GM18499 (cell line): Measurements from ENCODE around the gene TROAP.
A peak's percentile ranks its signal among the peaks of the same experiment; 100 is the strongest.
"Not testable (repeated sequence)": the region's sequence is repeated elsewhere in the genome, so short reads cannot be mapped to it uniquely, and the experiment has no call there.

Experiments used
- ATAC-seq: cut with Tn5 transposase; IDR thresholded peaks from one replicate; pipeline ENCODE4 v1.9.1; 2021; ENCODE audit warnings: moderate number of reproducible peaks; ENCODE audit not compliant: insufficient read depth, unreplicated experiment

TROAP gene, protein sequence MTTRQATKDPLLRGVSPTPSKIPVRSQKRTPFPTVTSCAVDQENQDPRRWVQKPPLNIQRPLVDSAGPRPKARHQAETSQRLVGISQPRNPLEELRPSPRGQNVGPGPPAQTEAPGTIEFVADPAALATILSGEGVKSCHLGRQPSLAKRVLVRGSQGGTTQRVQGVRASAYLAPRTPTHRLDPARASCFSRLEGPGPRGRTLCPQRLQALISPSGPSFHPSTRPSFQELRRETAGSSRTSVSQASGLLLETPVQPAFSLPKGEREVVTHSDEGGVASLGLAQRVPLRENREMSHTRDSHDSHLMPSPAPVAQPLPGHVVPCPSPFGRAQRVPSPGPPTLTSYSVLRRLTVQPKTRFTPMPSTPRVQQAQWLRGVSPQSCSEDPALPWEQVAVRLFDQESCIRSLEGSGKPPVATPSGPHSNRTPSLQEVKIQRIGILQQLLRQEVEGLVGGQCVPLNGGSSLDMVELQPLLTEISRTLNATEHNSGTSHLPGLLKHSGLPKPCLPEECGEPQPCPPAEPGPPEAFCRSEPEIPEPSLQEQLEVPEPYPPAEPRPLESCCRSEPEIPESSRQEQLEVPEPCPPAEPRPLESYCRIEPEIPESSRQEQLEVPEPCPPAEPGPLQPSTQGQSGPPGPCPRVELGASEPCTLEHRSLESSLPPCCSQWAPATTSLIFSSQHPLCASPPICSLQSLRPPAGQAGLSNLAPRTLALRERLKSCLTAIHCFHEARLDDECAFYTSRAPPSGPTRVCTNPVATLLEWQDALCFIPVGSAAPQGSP

DNA sequence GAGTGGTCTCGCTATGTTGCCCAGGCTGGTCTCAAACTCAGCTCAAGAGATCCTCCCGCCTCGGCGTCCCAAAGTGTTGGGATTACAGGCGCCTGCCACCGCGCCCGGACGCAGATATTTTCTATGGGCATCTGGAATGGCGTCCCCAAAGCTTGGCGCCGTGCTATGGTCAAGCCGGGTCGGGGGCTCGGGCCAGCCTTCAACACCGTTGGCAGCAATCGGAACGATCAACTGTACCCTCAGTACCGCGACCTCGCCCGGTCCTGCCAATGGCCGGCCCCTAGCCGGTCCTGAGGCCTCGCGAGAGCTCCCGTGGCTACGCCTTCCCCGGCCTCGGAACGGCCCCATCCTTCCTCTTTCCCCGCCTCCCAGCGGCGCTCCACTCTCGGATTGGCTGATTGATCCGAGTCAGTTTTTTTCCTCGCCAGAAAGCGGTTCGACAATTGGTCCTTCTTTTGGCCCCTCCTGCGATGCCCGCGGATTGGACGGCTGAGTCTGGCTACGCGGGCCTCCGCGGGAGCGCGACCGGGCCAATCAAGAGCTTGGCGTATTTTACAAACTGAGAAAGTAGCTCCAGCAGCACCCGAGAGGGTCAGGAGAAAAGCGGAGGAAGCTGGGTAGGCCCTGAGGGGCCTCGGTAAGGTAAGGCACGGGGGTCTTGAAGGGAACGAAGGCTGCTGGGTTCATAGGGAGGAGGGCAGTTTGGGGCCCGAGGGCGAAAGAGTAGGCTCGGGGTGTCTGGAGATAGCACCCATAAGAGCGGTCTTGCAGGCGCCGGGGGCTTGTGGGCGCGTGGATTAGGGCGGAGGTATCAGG is at the start of gene TROAP:
TROAP (plus strand) TSS at position 548 of the 816 bp plus-strand sequence. CDS start 354 bp downstream, outside the sequence.
- ATAC-seq: peak; percentile 87

DNA sequence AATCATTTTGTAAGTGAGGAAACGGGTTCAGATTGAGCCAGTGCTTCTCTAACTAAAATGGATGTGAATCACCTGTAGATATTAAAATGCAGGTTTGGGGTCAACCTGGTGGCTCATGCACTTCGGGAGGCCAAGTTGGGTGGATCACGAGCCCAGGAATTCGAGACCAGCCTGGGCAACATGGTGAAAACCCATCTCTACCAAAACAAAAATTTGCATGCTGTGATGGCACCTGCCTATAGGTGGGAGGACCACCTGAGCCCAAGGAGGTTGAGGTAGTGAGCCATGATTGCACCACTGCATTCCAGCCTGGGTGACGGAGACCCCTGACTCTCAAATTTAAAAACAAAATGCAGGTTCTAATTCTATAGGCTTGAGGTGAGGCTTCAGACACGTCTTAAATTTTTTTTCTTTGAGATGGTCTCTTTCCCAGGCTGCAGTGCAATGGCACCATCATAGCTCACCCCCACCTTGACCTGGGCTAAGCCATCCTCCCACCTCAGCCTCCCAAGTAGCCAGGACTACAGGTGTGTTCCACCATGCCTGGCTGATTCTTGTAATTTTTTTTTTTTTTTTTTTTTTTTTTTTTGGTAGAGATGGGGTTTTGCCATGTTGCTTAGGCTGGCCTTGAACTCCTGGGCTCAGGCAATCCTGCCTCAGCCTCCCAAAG is 49.2 kb upstream of the TROAP start:
- ATAC-seq: no peak

DNA sequence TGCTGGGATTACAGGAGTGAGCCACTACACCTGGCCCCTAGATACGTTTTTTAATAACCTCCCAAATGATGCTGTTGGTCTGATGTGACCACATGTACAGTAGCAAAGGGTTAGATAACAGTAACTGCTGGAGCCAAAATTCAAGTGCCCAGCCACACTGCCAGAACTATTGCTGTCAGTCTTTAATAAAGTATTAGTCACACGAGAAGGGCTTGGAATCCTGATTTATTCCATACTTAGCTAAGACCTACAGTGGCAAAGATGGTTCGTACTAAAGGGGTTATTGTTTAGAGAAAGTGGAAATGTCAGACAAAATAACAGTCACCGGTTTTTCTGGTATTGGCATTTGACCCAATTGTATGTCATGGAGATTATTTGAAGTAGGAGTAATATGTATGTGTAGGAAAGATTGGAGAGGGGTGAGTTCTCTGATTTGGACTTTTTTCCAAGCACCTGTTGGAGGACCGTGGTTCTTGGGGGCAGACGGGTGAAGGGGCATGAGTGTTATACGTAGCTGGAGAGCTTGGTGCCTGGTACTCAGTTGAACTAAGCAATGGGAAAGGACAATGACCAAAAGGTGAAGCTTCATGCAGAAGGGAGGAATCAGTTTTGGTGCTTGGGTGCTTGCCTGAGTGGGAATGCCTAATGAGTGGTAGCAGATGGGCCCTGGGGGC is 48.5 kb upstream of the TROAP start:
- no peak for ATAC-seq

DNA sequence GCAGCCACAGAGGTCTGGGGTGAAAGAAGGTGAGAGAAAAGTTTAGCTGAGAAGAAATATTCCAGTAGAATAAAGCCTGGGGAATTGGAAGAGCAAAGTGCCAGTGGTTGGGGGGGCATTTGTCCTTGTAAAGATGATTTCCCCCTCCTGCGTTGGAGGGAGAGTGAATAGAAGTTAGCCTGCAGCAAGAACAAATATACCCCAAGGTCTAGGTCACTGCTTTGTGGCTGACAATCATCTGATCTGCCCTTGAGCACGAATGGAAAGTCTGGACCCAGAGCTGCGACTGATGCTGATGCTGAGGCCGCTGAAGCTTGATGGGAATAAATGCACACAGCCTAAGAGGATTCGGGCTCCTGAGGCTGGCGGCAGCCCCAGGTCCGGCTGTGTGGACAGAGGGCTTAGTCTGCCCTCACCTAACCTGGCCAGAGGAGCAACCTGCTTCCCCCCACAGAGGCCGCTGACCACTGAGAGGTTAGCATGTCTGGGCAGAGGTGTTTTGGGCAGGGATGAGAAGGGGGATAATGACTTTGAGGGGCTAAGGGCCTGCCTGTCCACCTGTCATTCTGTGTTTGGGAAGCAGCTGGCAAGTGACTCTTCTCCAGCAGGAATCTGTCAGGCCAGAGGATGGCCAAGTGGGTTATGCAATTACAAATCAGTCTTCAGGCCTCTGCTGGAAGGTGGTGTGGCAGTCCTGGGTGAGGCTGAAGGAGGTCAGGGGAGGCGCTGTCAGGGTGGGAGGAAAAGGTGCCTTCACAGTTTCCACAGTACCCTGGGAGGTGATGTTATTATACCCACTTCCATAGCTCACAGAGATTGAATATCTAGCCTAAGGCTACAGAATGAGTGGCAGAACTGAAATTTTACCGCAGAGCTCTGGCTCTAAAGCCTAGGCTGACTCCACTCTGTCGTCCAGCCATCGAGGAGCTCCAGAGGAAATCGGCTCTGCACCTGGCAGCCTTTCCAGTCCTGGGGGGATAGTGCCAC is 46.5 kb upstream of the TROAP start:
- no peak for ATAC-seq

DNA sequence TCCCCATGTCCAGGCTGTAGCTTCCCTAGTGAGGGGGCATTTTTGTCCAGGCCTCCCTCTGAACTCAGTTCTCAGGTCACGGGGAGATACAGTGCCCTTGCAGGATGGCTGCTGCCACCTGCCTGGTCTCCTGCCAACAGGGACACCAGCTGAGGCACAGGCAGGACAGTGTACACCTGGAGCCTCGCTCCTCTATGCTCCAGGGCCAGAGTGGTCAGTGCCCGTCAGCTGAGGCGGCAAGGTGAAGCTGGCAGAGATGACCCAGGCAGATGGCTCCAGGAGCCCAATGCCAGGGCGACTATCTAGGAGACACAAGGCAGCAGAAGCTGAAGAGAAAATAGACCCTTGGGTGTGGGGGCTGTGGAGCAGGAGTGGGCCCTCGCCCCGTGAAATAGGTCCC is 45.6 kb upstream of the TROAP start:
- ATAC-seq: no peak

DNA sequence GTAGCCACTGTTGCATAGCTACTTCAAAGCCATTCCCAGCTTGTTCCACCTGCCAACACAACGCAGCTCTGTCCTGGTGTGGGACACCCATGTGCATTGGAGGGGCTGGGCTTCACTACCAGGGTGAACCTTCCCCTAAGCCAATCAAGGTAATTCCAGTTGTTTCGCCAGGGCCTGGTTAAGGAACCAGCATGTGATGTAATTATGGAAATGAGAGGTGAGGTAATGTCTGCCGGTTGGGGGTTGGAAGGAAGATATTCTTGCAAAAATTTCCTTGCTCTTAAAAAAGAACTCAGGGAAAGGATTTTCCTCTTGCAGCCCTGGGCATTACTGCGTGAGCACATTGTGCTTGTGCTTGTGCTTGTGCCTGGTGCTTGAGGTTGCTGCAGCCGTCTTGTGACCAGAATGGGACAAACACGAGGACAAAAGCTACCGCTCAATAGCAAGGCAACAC is 43.3 kb upstream of the TROAP start:
- ATAC-seq: no peak

DNA sequence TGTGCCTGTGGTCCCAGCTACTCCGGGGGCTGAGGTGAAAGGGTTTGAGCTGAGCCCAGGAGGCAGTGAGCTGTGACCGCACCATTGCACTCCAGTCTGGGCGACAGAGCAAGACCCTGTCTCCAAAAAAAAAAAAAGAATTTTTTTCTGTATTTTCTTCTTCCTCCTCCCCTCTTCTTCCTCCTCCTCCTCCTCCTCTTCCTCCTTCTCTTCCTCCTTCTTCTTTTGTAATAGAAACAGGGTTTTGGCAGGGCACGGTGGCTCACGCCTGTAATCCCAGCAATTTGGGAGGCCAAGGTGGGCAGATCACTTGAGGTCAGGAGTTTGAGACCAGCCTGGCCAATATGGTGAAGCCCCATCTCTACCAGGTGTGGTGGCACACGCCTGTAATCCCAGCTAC is 42.5 kb upstream of the TROAP start:
- not testable (repeated sequence) for ATAC-seq

DNA sequence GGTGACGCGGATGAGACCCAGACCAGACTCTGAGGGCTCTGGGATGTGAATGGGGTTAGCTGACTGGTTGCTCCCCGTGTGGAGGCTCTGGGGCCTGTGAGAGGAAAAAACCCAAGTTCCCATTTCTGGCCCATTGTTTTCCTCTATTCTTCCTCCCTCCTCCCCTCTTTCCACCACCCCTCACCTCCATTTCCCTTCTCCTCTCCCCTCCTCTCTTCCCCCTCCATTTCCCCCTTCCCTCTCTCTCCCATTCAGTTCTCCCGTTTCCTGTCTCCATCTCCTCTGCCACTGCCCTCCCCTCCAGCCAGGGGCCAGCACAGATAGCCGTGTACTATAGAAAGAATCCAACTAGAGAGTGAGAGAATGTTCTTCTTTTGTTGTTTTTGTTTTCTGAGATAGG is 40.8 kb upstream of the TROAP start:
- no peak for ATAC-seq

DNA sequence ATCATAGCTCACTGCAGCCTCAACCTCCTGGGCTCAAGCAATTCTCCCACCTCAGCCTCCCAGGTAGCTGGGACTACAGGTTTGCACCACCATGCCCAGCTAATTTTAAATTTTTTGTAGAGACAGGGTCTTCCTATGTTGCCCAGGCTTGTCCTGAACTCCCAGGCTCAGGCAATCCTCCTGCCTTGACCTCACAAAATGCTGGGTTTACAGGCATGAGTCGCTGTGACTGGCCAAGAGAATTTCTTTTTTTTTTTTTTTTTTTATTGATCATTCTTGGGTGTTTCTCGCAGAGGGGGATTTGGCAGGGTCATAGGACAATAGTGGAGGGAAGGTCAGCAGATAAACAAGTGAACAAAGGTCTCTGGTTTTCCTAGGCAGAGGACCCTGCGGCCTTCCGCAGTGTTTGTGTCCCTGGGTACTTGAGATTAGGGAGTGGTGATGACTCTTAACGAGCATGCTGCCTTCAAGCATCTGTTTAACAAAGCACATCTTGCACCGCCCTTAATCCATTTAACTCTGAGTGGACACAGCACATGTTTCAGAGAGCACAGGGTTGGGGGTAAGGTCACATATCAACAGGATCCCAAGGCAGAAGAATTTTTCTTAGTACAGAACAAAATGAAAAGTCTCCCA is 40.2 kb upstream of the TROAP start:
- ATAC-seq: not testable (repeated sequence)

DNA sequence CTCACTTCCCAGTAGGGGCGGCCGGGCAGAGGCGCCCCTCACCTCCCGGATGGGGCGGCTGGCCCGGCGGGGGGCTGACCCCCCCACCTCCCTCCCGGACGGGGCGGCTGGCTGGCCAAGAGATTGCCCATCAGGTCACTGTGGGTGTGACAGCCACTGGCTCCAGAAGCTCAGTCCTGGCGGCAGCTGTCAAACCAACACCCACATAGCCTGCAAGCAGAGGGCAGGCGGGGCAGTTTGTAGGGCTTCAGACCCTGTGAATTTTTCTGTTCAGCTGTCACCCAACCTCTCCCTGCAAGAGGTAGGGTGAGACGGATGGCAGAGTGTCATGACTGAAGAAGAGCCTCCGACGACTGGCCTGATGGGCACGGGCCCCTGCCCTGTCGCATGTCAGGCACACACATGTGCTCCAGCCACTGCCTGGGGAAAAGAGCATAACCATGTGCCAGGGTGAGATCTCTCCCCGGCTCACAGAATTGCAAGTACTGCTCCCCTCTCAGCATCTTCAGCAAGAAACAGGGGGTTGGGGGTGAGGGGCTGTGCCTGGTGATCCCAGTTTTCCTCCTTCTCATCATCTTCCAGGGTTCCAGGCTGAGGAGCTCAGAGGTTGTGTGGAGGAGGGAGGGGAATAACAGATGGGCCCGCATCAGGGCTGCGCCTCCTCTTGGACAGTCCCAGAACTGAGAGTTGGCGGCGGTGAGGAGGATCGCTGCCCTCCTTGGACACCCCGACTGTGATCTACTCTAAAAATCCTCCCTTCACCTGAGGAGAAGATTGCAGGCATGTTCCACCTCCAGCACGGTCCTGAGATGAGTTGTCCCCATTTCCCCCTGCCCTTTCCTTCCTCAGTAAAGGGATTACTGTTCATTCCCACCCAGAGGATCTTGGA is 39.3 kb upstream of the TROAP start:
- ATAC-seq: no peak

DNA sequence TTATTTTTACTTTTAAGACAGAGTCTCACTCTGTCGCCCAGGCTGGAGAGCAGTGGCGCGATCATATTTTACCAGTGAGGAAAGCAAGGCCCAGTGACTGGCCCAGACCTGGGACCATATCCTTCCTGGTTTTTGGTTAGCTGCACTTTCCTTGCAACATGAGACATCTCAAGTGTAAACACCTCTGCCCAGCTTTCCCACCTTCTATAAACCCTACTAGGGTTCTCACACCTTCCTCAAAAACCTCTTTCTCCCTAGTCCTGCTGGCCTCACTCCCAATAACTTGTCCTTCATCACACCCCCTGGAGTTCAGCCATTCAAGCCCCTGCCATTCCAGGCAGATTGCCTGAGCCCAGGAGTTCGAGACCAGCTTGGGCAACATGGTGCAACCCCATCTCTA is 38.4 kb upstream of the TROAP start:
- ATAC-seq: no peak

DNA sequence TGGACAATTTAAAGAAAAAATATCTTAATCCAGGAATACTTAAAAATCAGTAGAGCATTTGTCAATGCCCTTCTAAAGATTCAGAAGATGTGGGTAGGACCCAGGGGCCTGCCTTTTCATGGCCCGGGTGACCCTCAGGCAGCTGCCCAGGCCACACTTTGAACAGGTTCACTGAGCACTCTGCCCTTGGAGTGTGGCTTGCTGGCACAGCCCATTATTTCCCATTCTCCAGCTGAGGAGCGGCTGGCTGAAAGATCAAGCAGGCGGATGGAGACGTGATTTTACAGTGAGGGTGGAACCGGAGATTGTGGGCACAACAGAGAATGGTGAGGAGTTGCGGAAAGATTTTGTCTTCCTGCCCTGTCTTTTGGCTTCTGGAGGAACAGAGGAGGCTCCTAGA is 35.2 kb upstream of the TROAP start:
- no peak for ATAC-seq

DNA sequence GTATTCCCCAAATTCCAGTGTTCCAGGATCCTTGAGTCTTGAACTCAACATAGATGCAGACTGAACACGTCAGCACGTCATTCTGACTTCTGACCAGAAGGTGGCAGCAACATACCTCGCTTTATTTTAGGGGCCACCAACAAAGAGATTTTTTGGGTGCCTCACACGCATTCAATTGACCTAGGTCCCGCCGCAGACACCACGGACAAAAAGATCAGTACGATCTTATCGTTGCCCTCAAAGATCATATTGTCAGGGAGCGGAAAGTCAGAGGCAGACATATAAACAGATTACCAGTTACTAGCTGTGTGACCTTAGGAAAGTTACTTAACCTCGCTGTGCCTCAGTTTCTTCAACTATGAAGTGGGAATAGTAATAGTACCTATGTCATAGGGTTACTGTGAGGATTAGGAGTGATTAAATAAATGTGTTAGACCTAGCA is 34.6 kb upstream of the TROAP start:
- no peak for ATAC-seq

DNA sequence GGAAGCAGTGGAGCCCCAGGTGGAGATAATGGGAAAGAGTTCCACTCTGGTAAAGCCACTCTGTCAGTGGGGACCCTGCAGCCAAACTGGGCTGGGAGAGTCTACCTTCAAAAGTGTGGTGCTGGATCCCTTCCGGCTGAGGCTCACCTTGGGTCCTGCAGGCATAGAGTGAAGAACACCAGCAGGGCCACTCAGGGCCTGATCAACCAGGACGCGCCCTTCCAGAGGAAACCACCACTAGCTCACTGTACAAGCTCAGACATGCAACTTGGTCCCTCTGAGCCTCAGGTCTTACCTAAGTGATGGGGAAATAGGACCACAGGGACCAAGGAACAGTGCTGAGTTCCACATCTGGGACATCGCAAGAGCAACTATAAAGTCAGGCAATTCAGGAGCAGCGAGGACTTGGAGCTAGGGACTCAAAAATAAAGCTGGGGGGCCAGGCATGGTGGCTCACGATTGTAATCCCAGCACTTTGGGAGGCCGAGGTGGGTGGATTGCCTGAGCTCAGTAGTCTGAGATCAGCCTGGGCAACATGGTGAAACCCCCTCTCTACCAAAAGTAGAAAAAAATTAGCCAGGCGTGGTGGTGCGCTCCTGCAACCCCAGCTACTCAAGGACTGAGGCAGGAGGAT is 34.0 kb upstream of the TROAP start:
- no peak for ATAC-seq

DNA sequence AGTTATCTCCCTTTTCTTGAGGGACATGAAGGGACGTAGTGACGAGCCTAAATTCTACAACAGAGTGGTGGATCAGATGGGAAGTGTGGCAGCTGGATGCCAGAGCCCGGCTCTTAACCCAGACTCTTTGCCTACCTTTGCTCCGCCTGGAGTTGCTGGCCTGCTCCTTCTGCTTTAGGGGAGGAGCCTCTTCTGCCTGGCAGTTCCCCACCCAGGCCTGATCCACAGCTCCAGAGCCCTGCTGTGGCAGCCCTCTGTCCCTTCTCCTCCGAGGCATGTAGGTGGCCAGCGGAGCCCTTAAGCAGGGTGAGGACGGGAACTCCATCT is 30.4 kb upstream of the TROAP start:
- ATAC-seq: no peak

DNA sequence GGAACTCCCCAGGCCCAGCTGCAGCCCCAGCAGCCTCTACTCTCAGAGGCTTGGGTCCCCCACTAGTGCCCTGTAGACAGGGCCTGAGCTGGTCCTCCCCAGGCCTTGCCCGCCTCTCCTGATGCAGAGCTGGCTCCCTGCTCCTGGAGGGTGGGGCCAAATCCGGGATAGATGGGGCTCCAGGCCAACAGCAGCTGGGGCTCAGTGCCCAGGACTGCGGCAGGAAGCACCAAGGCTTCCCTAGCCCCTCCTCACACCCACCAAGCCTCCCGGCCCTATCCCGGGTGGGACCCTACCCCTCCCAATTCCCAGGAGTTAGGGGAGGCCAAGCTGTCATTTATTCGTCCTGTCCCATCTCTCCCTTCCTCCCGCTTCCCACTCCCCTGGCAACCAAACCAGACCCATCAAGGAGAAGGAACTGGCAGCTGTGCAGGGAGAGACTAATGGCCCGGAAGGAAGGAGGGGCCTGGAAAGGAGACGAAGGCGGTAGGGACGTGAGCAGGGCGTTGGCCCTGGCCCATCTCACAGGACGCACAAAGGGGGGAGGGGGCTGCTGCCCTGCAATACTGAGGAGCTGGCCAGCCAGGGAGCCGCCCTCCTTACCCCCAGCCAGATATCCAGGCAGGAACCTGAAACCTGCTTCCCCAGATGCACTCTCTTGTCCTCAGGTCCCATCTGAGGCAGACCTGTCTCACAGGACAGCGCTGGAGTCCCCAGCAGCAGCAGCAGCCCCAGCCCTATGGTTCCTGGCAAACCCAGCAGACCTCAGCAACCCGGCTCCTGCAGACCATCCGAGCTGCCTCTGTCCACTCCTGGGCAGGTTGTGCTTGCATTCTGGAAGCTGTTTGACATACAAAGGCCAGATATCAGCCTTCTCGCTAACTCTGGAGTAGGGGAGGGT is 29.7 kb upstream of the TROAP start:
- ATAC-seq: no peak
